Panc1 (cell line): ENCODE measurements around the gene KMT2A.

Experiments used
- TF ChIP-seq, protein P1 (sequence below): fragments of 450-650 bp; IDR thresholded peaks from 2 replicates; pipeline ENCODE4 v1.5.1; 2017; ENCODE audit warnings: mild to moderate bottlenecking
- TF ChIP-seq, protein P2 (sequence below), 2 experiments: IDR thresholded peaks; 2 replicates each; pipeline ENCODE4 v1.6.1; 2011 to 2012; ENCODE audit warnings: low read depth in 2 of 2, control low read depth in 1 of 2, low read length in 1 of 2, mild to moderate bottlenecking in 1 of 2, moderate library complexity in 1 of 2; ENCODE audit not compliant: insufficient read depth in 1 of 2

DNA sequence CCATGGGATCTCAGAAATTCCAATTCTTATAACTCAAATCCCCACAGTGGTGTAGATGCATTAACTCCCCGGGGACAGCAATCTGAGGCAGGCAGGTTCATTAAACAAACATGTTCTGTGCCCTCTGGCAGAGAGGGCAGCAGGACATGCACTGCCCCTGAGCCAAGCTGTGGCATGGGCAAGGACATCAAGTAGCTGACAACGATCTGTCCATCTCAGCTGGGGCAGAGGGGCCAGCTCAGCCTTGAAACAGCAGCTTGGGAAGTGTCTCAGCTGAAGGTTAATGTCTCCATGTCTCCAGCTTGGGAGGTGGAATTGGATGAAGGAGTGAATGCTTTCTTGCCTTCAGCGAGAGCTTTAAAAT, 108.3 kb downstream of the KMT2A start:
- TF ChIP-seq, protein P1, sequence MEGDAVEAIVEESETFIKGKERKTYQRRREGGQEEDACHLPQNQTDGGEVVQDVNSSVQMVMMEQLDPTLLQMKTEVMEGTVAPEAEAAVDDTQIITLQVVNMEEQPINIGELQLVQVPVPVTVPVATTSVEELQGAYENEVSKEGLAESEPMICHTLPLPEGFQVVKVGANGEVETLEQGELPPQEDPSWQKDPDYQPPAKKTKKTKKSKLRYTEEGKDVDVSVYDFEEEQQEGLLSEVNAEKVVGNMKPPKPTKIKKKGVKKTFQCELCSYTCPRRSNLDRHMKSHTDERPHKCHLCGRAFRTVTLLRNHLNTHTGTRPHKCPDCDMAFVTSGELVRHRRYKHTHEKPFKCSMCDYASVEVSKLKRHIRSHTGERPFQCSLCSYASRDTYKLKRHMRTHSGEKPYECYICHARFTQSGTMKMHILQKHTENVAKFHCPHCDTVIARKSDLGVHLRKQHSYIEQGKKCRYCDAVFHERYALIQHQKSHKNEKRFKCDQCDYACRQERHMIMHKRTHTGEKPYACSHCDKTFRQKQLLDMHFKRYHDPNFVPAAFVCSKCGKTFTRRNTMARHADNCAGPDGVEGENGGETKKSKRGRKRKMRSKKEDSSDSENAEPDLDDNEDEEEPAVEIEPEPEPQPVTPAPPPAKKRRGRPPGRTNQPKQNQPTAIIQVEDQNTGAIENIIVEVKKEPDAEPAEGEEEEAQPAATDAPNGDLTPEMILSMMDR, result no peak
- TF ChIP-seq, protein P2, sequence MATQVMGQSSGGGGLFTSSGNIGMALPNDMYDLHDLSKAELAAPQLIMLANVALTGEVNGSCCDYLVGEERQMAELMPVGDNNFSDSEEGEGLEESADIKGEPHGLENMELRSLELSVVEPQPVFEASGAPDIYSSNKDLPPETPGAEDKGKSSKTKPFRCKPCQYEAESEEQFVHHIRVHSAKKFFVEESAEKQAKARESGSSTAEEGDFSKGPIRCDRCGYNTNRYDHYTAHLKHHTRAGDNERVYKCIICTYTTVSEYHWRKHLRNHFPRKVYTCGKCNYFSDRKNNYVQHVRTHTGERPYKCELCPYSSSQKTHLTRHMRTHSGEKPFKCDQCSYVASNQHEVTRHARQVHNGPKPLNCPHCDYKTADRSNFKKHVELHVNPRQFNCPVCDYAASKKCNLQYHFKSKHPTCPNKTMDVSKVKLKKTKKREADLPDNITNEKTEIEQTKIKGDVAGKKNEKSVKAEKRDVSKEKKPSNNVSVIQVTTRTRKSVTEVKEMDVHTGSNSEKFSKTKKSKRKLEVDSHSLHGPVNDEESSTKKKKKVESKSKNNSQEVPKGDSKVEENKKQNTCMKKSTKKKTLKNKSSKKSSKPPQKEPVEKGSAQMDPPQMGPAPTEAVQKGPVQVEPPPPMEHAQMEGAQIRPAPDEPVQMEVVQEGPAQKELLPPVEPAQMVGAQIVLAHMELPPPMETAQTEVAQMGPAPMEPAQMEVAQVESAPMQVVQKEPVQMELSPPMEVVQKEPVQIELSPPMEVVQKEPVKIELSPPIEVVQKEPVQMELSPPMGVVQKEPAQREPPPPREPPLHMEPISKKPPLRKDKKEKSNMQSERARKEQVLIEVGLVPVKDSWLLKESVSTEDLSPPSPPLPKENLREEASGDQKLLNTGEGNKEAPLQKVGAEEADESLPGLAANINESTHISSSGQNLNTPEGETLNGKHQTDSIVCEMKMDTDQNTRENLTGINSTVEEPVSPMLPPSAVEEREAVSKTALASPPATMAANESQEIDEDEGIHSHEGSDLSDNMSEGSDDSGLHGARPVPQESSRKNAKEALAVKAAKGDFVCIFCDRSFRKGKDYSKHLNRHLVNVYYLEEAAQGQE (IDR thresholded peaks at IDR 0.05; ENCODE audit: insufficient read depth in 1 of 2, low read depth in 2 of 2, low read length in 1 of 2), result no peak
